Stimulated activated CD4-positive, alpha-beta T cell treated with anti-CD3 and anti-CD28 coated beads, Interleukin-1b, Interleukin-23, amount 100 ng/mL, for 4 hours (primary cell): Measurements from ENCODE around the gene TMEM30A.
A peak's percentile ranks its signal among the peaks of the same experiment; 100 is the strongest.

Experiments used
- DNase-seq, 2 donors: peaks; one replicate each; pipeline ENCODE4 v3.0.0-alpha.2; 2020; ENCODE audit warnings: low read depth in 2 of 2

The TMEM30A gene

GRCh38 chr6:75284632-75285282 is at the start of gene TMEM30A:
Gene TMEM30A, minus strand, starts transcription at chr6:75284792. Its CDS starts 154 bp downstream, at chr6:75284638.
- peak; percentile 92 to 95 for DNase-seq

- DNase-seq = no peak
These were observed 49.1 kb upstream of the TMEM30A start for GRCh38 chr6:75333676-75334200.

- no peak for DNase-seq
These were observed 46.6 kb upstream of the TMEM30A start for GRCh38 chr6:75331151-75331550.

DNA sequence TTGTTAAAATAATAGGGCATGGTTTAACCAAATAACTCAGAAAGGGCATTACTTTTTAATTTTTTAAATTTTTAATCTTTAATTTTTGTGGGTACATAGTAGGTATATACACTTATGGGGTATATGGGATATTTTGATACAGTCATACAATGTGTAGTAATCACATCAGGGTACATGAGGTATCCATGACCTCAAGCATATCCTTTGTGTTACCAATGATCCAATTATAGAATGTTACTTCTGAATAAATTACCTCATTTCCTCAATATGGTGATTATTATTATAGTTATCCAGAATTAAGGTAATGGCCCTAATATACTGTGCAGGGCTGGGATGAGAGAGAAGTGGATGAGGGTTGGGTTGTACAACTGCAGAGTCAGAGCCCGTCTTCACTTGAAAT is 45.1 kb upstream of the TMEM30A start:
- no peak for DNase-seq

DNA sequence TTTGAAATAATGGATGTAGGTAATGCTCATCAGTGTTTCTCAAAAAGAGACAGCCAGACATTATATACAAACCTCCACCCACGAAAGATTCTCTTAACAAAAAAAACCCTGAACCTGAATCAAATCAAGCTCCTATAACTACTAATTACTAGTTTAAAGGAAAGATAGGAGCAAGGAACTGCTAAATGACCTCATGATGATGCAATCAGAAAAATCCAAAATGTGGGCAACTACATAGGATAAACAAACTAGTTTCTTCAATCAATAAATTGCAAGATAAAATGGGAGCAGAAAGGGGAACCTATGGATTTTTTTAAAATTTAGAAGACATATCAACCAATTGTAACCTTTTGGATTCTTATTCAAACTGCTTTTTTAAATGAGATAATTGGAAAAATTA is 43.2 kb upstream of the TMEM30A start:
- DNase-seq = no peak

DNA sequence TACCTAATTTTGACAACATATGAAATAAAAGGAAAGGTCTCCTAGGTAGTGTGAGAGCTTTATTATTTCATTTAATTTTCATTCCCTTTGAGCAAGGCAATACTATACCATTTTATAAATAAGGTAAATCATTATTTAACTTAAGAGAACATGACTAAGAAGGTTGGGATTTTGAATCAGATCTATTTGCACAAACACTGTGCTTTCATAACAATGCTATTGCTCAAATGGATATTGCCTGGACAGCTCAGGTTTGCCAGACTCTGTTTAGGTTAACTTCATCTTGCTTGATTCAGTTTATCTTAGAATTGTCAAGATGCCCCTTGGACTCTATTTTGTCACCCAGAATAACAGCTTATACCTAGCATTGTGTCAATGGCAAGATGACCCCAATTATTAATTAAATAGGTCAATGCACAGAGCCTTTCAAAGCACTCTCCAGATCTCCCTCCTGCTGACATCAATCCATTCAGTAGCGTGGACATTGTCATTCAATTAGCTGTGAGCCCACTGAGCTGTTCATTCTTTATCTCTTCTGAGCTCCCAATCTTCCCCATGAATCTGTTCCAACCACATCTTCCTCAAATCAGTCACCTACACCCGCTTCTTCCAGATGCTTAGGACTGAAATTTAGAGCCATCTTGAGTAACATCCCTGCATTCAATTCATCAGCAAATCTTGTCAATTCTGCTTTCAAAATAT is 42.1 kb upstream of the TMEM30A start:
- DNase-seq = no peak

GRCh38 chr6:75318900-75319299 is 34.3 kb upstream of the TMEM30A start:
- DNase-seq = no peak

GRCh38 chr6:75317503-75318206 is 33.1 kb upstream of the TMEM30A start:
- no peak for DNase-seq

GRCh38 chr6:75315978-75316377 is 31.4 kb upstream of the TMEM30A start:
- no peak for DNase-seq

- no peak for DNase-seq
These were observed 23.8 kb upstream of the TMEM30A start for GRCh38 chr6:75308250-75308988.

- no peak for DNase-seq
These were observed 22.9 kb upstream of the TMEM30A start for GRCh38 chr6:75307364-75308004.

GRCh38 chr6:75306064-75306463 is 21.5 kb upstream of the TMEM30A start:
- DNase-seq = no peak

GRCh38 chr6:75305573-75305972 is 21.0 kb upstream of the TMEM30A start:
- DNase-seq = no peak

DNA sequence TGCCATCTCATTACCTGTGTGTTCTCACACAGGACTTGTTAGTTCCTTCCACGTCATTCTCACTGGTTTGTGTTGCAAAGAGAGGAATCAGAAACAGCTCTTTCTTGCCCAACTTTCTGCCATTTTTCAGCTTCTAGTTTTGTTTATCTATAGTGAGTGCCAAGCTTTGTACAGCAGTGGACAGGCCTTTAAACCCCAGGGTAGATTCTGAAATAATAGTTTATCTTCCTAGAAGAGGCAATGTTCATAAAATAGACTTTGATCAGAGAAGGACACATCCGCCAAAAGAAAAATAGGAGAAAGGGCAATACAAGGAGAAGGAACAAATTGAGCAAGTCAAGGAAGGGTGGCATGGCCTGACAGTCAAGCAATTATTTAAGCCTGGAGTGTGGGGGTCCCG is 17.7 kb upstream of the TMEM30A start:
- DNase-seq = no peak

- DNase-seq = no peak
These were observed 16.9 kb upstream of the TMEM30A start for GRCh38 chr6:75301537-75301936.

DNA sequence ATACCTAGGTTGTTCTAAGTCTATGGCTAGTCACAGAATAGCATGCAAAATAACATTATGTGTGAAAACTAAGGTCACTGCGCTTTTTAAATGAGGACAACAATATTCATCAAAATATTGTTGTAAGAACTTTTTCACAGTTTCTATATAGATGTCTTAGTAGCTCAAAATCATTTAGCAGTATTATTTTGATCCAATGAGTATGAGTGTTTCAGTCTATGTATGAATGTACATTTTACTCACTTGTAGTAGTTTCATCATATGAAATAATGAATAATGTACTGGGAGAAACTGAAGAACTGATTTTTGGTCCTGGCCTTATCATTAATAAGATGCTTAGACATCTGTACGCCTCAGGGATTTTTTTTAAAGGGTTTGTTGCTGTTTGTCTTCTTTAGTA is 16.5 kb upstream of the TMEM30A start:
- DNase-seq = no peak

GRCh38 chr6:75300531-75300855 is 15.9 kb upstream of the TMEM30A start:
- no peak for DNase-seq

GRCh38 chr6:75299801-75300530 is 15.4 kb upstream of the TMEM30A start:
- DNase-seq = no peak

- no peak for DNase-seq
These were observed 12.5 kb upstream of the TMEM30A start for GRCh38 chr6:75296811-75297779.

DNA sequence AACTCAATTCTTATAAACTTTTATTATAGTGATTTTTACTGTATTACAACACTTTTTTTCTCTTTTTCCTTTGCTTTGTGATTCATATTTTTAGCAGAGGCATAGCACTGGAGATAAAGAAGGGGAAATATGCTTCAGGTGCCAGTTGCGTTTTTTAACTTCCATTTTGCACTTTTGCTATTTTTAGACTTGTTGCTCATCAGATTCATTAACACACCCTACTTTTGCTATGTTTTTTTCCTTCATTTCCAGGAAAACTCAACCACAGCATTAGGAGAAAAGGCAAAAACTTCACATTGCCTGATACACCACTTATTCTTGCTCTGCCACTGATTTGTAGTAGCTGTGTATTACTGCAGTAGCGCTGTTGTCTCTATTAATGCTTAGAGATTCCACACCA is 8.0 kb upstream of the TMEM30A start:
- no peak for DNase-seq
